ENCODE results near the gene FOXE3. TPM values are rescaled to one million over a fixed set of nuclear protein-coding genes. Genes with fewer than 3 reads are reported as not detected.

Gene FOXE3
- total RNA-seq, 1 experiment from 2014 or later, result not detected

- TF ChIP-seq CTCF (IDR thresholded peaks at IDR 0.05; ENCODE audit: insufficient read depth in 1 of 2, low read depth in 1 of 2, low read length in 1 of 2, severe bottlenecking in 1 of 2, unreplicated experiment in 1 of 2), result no peak
- no peaks in the 10 kb centered on the region for H3K36me3 Mint-ChIP-seq (ENCODE audit: insufficient read depth, unreplicated experiment)
- Histone ChIP-seq H3K4me3 (ENCODE audit: low read depth, low read length) (no peak overlapping the region), H3K27me3 (replicated peaks; ENCODE audit: control insufficient read depth, insufficient read depth, low read length) (no peaks in the 10 kb centered on the region), H3K36me3 (ENCODE audit: control insufficient read depth, insufficient read depth, low read length) (no peaks in the 10 kb centered on the region), H3K9me3 (no peaks in the 10 kb centered on the region), H3K4me1 (no peaks in the 10 kb centered on the region)
- DNase-seq, result no peak
- no peaks in the 10 kb centered on the region for H3K27me3 Mint-ChIP-seq (ENCODE audit: insufficient read depth, unreplicated experiment)
- POLR2A ChIA-PET, result no interaction called here
- BruUV-seq (replicated peaks), result no TSS peak
- CTCF ChIA-PET, result interaction anchor here (2.2 kb wide), 1 partner anchor 28 kb away, joined by 4 read pairs; no protein-coding TSS in a partner anchor
- intact Hi-C loops (cut with micrococcal nuclease; ENCODE audit: unreplicated experiment), result no loop called here
- H3K4me1 Mint-ChIP-seq (ENCODE audit: low read depth, unreplicated experiment), result peaks cover 10% of the 10 kb centered on the region
- H3K9me3 Mint-ChIP-seq (ENCODE audit: unreplicated experiment), result no peaks in the 10 kb centered on the region
- H3K4me3 Mint-ChIP-seq (ENCODE audit: unreplicated experiment), result no peak overlapping the region
- no peak overlapping the region for H3K27ac Mint-ChIP-seq (ENCODE audit: unreplicated experiment)
These were observed 49.5 kb downstream of the FOXE3 start for GRCh38 chr1:47465605-47466004.

Other genes with a start within 250 kb of the FOXE3 start
- gene PDZK1IP1, start 226.2 kb upstream of the FOXE3 start, total RNA-seq (2022), result 3.8 and 6.1 TPM in 2 replicates
- gene TAL1, start 184.1 kb upstream of the FOXE3 start, total RNA-seq (2022), result 12.2 and 15.2 TPM in 2 replicates
- 25.9 and 26.4 TPM in 2 replicates for gene STIL, start 102.1 kb upstream of the FOXE3 start, total RNA-seq (2022)
- gene CMPK1, start 82.5 kb upstream of the FOXE3 start, total RNA-seq (2022), result 70.1 and 77.4 TPM in 2 replicates
- 4.4 and 4.6 TPM in 2 replicates for gene FOXD2, start 21.8 kb downstream of the FOXE3 start, total RNA-seq (2022)